Measurements from ENCODE around the gene OLFML1.

GRCh38 chr11:7469351-7469865 is 15.9 kb upstream of the OLFML1 start:
- TF ChIP-seq, protein P1, sequence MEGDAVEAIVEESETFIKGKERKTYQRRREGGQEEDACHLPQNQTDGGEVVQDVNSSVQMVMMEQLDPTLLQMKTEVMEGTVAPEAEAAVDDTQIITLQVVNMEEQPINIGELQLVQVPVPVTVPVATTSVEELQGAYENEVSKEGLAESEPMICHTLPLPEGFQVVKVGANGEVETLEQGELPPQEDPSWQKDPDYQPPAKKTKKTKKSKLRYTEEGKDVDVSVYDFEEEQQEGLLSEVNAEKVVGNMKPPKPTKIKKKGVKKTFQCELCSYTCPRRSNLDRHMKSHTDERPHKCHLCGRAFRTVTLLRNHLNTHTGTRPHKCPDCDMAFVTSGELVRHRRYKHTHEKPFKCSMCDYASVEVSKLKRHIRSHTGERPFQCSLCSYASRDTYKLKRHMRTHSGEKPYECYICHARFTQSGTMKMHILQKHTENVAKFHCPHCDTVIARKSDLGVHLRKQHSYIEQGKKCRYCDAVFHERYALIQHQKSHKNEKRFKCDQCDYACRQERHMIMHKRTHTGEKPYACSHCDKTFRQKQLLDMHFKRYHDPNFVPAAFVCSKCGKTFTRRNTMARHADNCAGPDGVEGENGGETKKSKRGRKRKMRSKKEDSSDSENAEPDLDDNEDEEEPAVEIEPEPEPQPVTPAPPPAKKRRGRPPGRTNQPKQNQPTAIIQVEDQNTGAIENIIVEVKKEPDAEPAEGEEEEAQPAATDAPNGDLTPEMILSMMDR (IDR thresholded peaks at IDR 0.05): no peak
- TF ChIP-seq EZH2phosphoT487 (IDR thresholded peaks at IDR 0.05) (no peak), EZH2 (IDR thresholded peaks at IDR 0.05) (no peak)
